Right ventricle myocardium superior (tissue), 1 donor: ENCODE data around the gene SLC25A27. TPM values are rescaled to one million over a fixed set of nuclear protein-coding genes. Genes with fewer than 3 reads are reported as not detected.

ENCODE experiments used
- ATAC-seq: fragments of 200-7000 bp; cut with Tn5 transposase; one replicate; pipeline ENCODE4 v1.9.1; 2020; ENCODE audit warnings: mild to moderate bottlenecking; ENCODE audit not compliant: poor library complexity
- DNase-seq: peaks from one replicate; pipeline ENCODE4 v3.0.0-alpha.2; 2020
- intact Hi-C: fragments of 100-400 bp; cut with DNase I; formaldehyde crosslinking; loops from one replicate; pipeline ENCODE4 v1.11.2; 2022
- total RNA-seq: library from RNA; stranded (reverse); fragmentation: NEBNext Ultra II Directional; extraction: Animal tissue kit (Norgen Biotek cat#: 25700); gene quantifications from one replicate; pipeline ENCODE4 v1.2.1, GENCODE V29; 2021
- donor health status: DM: no; HTN: yes; CAD: no; lungs with severe emphysema.

Gene SLC25A27
- total RNA-seq, 1 donor from 2014 or later = 11.7 TPM

DNA sequence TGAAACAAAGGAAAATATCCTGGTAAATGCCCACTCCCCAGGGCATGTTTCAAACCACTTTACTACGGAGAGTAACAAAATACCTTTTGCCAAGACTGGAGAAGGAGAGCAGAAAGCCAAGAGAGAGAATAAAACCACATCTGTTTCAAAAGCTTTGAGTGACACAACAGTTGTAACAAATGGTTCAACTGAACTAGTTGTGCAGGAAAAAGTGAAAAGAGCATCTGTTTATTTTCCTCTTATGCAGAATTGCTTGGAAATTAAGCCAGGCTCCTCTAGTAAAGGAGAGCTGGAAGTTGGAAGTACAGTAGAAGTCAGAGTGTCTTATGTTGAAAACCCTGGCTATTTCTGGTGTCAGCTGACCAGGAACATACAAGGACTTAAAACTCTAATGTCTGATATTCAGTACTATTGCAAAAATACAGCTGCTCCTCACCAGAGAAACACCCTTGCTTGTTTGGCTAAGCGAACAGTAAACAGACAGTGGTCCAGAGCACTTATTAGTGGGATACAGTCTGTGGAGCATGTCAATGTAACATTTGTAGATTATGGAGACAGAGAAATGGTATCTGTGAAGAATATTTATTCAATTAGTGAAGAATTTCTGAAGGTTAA is 37.5 kb downstream of the SLC25A27 start:
- no peak for DNase-seq
- intact Hi-C loops = no loop called here
- ATAC-seq = no peak

DNA sequence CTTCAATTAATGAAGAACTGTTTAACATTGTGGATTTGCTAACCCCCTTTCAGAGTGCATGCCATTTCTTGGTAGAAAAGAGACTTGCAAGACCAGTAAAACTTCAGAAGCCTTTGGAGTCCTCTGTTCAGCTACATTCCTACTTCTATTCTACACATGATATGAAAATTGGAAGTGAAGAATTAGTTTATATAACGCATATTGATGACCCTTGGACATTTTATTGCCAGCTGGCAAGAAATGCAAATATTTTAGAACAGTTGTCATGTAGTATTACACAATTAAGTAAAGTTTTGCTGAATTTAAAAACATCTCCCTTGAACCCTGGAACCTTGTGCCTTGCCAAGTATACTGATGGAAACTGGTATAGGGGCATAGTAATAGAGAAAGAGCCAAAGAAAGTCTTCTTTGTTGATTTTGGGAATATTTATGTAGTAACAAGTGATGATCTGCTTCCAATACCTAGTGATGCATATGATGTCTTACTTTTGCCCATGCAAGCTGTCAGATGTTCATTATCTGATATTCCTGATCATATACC is 38.2 kb downstream of the SLC25A27 start:
- ATAC-seq = no peak
- intact Hi-C loops = no loop called here
- no peak for DNase-seq

- ATAC-seq (no peak), DNase-seq (no peak)
- intact Hi-C loops = no loop called here
Measured at GRCh38 chr6:46699970-46700369, 47.2 kb downstream of the SLC25A27 start.

- DNase-seq (no peak), ATAC-seq (peak; percentile 68)
- intact Hi-C loops = no loop called here
Measured at GRCh38 chr6:46704562-46704961, 51.8 kb downstream of the SLC25A27 start.

- DNase-seq (no peak), ATAC-seq (no peak)
- intact Hi-C loops = no loop called here
Measured at GRCh38 chr6:46706464-46706863, 53.7 kb downstream of the SLC25A27 start.

DNA sequence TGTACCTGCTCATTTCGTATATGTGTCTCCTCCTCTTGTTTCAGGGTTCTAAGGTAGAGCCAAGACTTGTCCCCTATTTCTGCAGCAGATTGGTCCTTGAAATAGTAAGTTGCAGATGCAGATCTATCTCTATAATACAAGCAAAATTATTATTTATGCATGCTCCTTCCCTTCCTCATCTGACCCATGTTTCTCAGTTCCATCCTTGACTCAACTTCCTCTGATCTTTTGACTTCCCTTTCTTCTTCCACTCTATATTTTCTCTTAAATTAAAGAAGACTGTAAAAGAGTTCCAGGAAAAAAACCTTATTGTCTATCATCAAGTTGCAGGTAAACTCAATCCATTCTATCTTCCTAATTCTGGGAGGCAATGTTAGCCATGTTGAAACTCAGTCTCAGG is 58.7 kb downstream of the SLC25A27 start:
- ATAC-seq = no peak
- intact Hi-C loops = no loop called here
- DNase-seq = no peak

- DNase-seq (no peak), ATAC-seq (no peak)
- intact Hi-C loops = no loop called here
Measured at GRCh38 chr6:46715141-46715540, 62.4 kb downstream of the SLC25A27 start.

- ATAC-seq = no peak
- intact Hi-C loops = no loop called here
- no peak for DNase-seq
Measured at GRCh38 chr6:46719099-46719498, 66.3 kb downstream of the SLC25A27 start.

GRCh38 chr6:46720401-46720800 is 67.6 kb downstream of the SLC25A27 start:
- ATAC-seq = no peak
- no peak for DNase-seq
- intact Hi-C loops = no loop called here

Other genes starting within 250 kb of the SLC25A27 start
- gene RCAN2, start 161.5 kb upstream of the SLC25A27 start, total RNA-seq = 258 TPM
- 4.7 TPM for gene CYP39A1, start 157 bp upstream of the SLC25A27 start, total RNA-seq
- 0.32 TPM for gene TDRD6, start 34.9 kb downstream of the SLC25A27 start, total RNA-seq
- 0.27 TPM for gene PLA2G7, start 82.4 kb downstream of the SLC25A27 start, total RNA-seq
- gene ANKRD66, start 94.0 kb downstream of the SLC25A27 start, total RNA-seq = not detected
- not detected for gene MEP1A, start 140.4 kb downstream of the SLC25A27 start, total RNA-seq